COLO829 (cell line): ENCODE data around the gene TTC38.
"Not testable (repeated sequence)": the region's sequence is repeated elsewhere in the genome, so short reads cannot be mapped to it uniquely, and the experiment has no call there.

ENCODE experiments used
- DNase-seq: peaks from one replicate; pipeline ENCODE4 v3.0.0; 2012; ENCODE audit warnings: low spot score

The TTC38 gene

GRCh38 chr22:46296257-46297150 lies 28.7 kb downstream of the TTC38 start, which contains the start of gene GTSE1:
GTSE1 (plus strand) TSS chr22:46296870; CDS start chr22:46297401, 531 bp downstream.
- DNase-seq, result peak; percentile 100

- no peak for DNase-seq
Observed at GRCh38 chr22:46297151-46297812, 29.5 kb downstream of the TTC38 start.

DNA sequence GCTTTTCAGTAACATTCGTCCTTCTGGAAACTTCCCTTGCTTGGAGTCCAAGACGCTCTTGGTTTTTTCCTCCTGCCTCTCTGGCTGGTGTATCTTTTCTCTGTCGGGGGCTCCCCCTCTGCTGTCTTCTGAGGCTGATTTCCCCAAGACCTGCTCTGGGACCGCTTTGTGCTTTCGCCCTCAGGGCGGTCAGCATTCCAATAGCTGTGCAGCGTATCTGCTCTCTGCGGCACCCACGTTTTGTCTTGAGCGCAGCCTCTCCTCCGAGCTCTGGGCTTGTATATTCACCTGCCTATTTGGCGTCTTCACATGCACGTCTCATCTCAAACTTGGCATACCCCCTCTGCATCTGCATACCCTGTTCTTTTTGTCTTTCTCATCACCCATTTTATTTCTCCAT lies 31.3 kb downstream of the TTC38 start:
- DNase-seq, result no peak

- no peak for DNase-seq
Observed at GRCh38 chr22:46300491-46300890, 32.7 kb downstream of the TTC38 start.

DNA sequence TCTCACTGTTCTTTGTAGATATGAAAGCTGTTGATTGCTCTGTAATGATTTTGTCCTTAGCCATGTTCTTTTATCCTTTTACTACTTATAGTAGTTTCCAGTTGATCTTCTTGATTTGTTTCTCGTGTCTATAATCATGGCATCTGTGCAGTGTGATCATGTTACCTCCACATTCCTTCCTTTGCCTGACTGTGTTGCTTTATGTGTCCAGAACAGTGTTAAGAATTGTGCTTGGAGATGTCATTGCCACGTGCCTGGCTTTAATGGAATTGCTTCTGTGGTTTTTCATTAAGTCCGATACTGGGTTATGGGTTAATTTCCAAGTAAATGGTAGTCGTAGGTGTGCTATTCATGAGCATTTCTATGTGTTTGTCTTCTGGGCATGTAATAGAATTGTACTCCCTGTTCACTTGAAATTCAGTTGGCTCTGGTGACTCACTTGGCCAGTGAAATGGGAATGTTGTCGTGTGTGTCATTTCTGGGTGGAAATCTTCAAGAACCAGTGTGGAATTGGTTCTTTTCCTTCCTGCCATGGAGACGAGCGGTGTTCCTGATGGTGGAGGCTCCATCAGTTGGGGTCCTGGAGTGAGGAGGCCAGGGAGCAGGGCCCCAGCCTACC lies 35.6 kb downstream of the TTC38 start:
- no peak for DNase-seq

GRCh38 chr22:46308283-46308988 lies 40.6 kb downstream of the TTC38 start:
- DNase-seq, result no peak

- no peak for DNase-seq
Observed at GRCh38 chr22:46309526-46310085, 41.8 kb downstream of the TTC38 start.

GRCh38 chr22:46312056-46312455 lies 44.2 kb downstream of the TTC38 start:
- no peak for DNase-seq

- not testable (repeated sequence) for DNase-seq
Observed at GRCh38 chr22:46312848-46313247, 45.0 kb downstream of the TTC38 start.

GRCh38 chr22:46315976-46316375 lies 48.2 kb downstream of the TTC38 start:
- DNase-seq, result no peak

DNA sequence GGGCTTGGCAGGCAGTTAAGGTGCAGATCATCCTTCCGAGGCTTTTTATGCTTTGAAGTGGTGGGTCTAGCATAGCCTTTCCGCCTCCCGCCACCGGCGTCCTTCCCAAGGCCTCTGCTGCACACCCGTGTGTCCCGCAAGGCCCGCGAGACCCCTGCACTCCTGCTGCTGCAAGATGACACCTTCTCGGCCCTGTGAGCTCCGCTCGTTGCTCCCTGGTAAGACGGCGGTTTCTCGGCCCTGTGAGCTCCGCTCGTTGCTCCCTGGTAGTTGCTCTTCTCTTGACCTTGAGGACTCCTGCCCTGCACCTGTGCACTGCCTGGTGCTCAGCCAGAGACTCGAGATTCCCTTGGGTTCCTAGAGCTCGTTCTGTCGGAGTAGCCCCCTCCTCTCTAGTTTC lies 49.8 kb downstream of the TTC38 start:
- no peak for DNase-seq

DNA sequence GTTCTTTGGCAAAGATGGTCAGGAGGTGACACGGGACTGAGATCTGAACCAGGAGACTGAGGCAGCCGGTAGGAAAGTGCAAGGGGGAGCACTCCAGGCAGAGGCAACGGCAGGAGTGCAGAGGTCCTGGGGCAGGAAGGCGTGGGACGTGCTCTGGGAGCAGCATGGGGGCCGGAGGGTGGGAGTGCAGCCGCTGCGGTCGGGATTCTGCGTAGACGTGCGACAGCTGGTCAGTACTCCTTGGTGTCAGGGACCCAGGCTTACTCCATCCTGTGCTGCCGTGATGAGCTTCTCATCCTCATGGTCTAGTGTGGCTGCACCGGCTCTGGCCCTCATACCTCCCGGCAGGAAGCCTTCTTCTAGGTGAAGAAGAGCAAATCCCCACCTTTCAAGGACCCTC lies 50.8 kb downstream of the TTC38 start:
- DNase-seq, result no peak

DNA sequence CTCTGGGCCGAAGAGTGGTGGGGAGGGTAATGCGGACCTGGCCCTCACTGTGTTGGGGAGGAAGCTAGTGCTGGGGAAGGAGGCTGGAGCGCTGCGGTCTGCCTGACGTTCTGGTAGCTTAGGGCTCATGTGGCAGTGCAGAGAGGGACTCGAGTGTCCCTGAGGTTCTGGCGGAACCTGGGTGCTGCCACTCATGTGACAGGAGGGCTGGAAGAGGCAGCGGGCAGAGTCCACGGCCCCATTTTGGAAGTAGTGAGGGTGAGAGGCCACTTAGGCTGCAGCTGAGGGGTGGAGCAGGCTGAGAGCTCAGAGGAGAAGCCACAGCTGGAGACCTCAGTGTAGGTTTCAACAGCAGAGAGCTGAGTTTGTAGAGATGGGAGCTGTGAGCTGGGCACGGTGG lies 51.5 kb downstream of the TTC38 start:
- DNase-seq, result no peak

DNA sequence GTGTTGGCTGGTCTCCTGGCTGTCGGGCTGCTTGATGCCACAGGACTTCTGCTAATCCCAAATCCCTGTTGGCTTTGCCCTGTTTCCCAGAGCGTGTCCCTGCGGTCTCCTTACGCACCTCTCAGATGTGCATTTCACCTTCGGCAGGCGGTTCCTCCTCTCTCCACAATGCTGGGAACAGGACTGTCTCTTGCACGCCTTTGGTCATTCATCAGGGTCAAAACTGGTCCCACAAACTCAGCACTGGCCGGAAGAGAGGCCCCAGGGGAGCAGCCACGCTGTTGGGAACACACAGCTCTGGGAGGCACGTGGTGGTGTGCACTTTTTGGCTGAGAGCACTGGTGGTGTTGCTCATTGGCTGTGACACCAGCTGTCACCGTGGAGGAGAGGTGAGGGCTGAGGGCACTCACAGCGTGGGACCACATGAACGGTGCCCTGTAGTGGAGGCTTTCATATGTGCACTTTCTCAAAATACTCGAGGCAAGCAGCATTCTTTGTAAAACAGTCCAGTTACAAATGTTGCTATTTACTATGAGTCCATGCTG lies 52.4 kb downstream of the TTC38 start:
- no peak for DNase-seq

DNA sequence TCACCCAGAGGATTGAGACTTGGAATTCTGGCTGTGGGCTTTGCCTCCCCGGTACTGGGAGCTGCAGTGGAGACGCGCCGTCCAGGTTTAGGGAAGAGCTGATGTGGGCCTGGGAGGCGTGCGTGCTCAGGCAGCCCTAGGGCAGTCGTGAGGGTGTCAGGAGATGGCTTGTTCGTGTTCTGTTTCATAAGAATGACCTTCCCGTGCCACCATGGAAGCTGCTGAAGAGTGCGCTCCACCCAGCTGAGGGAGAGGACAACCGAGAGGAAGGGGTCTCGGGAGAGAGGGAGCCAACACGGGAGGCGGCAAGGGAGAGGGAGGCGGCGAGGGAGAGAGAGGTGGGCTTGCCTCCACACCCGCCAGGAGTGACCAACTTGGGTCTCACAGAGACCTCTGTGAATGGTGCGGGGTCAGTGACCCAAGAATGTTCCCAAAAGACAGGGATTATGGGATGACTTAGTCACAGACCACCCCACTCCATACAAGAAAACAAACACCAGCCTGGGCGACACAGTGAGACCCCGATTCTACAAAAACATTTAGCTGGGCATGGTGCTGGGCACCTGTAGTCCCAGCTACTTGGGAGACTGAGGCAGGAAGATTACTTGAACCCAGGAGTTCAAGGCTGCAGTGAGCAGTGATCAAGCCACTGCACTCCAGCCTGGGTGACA lies 53.0 kb downstream of the TTC38 start:
- no peak for DNase-seq

GRCh38 chr22:46322711-46323110 lies 54.9 kb downstream of the TTC38 start:
- DNase-seq, result no peak

DNA sequence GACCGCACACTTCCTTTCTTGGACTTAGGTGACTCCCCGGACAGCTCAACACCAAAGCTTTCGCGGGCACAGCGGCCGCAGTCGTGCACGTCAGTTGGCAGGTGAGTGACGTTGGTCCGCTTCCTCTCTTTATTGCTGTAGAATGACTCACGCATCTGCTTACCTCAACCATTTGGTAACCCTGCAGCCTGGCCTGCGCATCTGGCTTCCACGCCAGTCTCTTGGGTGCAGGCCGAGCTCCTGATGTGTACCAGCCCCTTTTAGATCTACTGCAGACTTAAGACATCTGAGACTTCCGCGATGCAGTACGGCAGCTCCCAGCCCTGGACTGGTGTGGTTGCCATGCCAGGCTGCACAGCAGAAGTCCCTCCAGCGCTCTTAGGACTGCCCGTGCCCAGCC lies 55.4 kb downstream of the TTC38 start:
- DNase-seq, result no peak

- no peak for DNase-seq
Observed at GRCh38 chr22:46326066-46326680, 58.4 kb downstream of the TTC38 start.

DNA sequence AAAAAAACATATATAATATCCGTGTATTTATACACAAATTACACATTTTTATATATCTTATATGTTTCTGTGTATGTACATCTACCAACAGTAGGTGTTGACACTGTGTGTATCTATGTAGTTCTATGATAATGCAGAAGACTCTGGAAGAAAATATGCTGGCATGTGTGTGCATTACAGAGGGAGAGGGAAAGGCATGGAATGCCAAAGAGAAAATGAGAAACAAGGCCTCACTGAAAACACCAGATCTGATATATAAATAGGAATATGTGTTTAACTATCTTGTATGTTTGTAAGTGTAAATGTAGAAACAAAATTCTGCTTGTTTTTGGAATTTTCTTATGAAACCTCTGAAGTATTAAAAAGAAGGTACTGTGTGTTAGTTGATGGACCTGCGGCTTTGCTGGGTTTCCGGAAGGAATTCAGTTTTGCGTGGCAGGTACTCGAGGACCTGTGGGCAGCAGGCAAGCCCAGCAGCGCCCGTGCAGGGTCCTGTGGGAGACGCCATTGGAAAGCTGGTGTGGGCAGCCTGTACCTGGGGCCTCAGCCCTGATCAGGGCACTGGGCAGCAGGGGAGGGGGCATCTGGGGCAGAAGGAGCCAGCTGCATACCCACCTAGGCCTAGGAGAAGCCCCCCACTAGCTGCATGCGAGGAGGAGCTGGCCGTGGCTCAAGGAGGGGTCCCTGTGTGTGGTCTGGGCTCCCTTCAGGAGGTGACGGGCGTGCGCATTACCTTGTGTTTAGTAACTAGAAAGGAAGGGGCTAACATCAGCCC lies 60.1 kb downstream of the TTC38 start:
- DNase-seq, result no peak

- no peak for DNase-seq
Observed at GRCh38 chr22:46328797-46329196, 61.0 kb downstream of the TTC38 start.
